DOHH2 (cell line): ENCODE measurements around the gene LIX1L.

Source experiments
- EZH2phosphoT487 ChIP-seq: fragments of 200-600 bp; sonication (generic); IDR thresholded peaks from 2 replicates; pipeline ENCODE4 v1.6.1; 2017; ENCODE audit warnings: borderline replicate concordance, mild to moderate bottlenecking, antibody characterized with exemption, low read length, moderate library complexity, mixed read lengths
- TF ChIP-seq, protein P1 (sequence below): fragments of 200-600 bp; sonication (generic); IDR thresholded peaks from one replicate; pipeline ENCODE4 v1.5.1; 2014; ENCODE audit warnings: antibody characterized with exemption, mild to moderate bottlenecking, low read depth, low read length; ENCODE audit not compliant: poor library complexity, severe bottlenecking

DNA sequence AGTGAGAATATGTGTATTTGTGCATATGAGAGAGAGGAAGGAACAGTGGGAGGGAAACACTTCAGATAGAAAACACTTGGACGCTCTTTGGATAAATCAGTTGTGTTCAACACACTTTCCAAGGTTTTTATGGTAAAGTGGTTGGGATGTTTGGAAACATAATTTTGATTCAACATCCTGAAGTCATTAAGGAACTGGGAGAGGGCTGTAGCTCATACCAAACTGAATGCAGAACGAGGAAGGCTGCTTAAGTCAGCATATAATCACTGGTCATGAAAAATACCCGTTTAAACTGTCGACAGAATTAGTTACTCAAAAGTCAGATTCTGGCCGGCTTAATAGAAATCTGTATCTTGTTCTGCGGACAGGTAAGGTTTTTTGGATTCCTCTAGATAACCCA is 14.9 kb downstream of the LIX1L start:
- TF ChIP-seq, protein P1, sequence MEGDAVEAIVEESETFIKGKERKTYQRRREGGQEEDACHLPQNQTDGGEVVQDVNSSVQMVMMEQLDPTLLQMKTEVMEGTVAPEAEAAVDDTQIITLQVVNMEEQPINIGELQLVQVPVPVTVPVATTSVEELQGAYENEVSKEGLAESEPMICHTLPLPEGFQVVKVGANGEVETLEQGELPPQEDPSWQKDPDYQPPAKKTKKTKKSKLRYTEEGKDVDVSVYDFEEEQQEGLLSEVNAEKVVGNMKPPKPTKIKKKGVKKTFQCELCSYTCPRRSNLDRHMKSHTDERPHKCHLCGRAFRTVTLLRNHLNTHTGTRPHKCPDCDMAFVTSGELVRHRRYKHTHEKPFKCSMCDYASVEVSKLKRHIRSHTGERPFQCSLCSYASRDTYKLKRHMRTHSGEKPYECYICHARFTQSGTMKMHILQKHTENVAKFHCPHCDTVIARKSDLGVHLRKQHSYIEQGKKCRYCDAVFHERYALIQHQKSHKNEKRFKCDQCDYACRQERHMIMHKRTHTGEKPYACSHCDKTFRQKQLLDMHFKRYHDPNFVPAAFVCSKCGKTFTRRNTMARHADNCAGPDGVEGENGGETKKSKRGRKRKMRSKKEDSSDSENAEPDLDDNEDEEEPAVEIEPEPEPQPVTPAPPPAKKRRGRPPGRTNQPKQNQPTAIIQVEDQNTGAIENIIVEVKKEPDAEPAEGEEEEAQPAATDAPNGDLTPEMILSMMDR, result no peak
- no peak for TF ChIP-seq EZH2phosphoT487
